Measurements from ENCODE around the gene LPAR1.

- no peak for TF ChIP-seq EZH2phosphoT487 (IDR thresholded peaks at IDR 0.05; ENCODE audit: borderline replicate concordance)
- no peak for TF ChIP-seq CTCF (conservative IDR thresholded peaks at IDR 0.05; ENCODE audit: low read length)
Observed at GRCh38 chr9:111034898-111035539, 3.3 kb downstream of the LPAR1 start.
